Kidney (tissue), 14 donors: Measurements from ENCODE around the gene IL11. TPM values are rescaled to one million over a fixed set of nuclear protein-coding genes. Genes with fewer than 3 reads are reported as not detected.
A peak's percentile ranks its signal among the peaks of the same experiment; 100 is the strongest.
"Not testable (repeated sequence)": the region's sequence is repeated elsewhere in the genome, so short reads cannot be mapped to it uniquely, and the experiment has no call there.

Experiments used
- DNase-seq, 5 donors: peaks; one replicate each; pipeline ENCODE4 v3.0.0-alpha.2; 2013 to 2020
- FAIRE-seq: peaks from 2 replicates; lab custom pipeline; 2012; peaks lifted over from hg19 to GRCh38; lab: Jason Lieb, UNC
- H3K27ac ChIP-seq, 2 donors: one replicate each; pipeline ENCODE4 v1.7.0; 2013; ENCODE audit warnings: low read depth in 2 of 2, low read length in 2 of 2, inconsistent platforms in 1 of 2
- H3K27me3 ChIP-seq: one replicate; pipeline ENCODE4 v1.7.1; 2013; ENCODE audit warnings: low read length, inconsistent platforms; ENCODE audit not compliant: control insufficient read depth, insufficient read depth
- H3K36me3 ChIP-seq, 3 donors: one replicate each; pipeline versions ENCODE4 v1.7.0 to v1.7.1; 2013; ENCODE audit warnings: low read length in 3 of 3, control low read depth in 1 of 3, inconsistent platforms in 1 of 3; ENCODE audit not compliant: insufficient read depth in 3 of 3, control insufficient read depth in 2 of 3
- H3K4me1 ChIP-seq, 3 donors: one replicate each; pipeline versions ENCODE4 v1.7.0 to v1.7.1; 2013; ENCODE audit warnings: low read length in 3 of 3, inconsistent platforms in 1 of 3, low read depth in 1 of 3; ENCODE audit not compliant: control insufficient read depth in 2 of 3, insufficient read depth in 2 of 3
- H3K4me3 ChIP-seq, 3 donors: one replicate each; pipeline versions ENCODE4 v1.7.0 to v1.8.1; 2013; ENCODE audit warnings: low read length in 3 of 3, control low read depth in 1 of 3, inconsistent platforms in 1 of 3
- H3K9ac ChIP-seq, 3 donors: one replicate each; pipeline versions ENCODE4 v1.7.0 to v1.7.1; 2013; ENCODE audit warnings: low read length in 3 of 3, control low read depth in 1 of 3, inconsistent platforms in 1 of 3
- H3K9me3 ChIP-seq, 3 donors: one replicate each; pipeline versions ENCODE4 v1.7.0 to v1.7.1; 2013; ENCODE audit warnings: low read length in 3 of 3, control low read depth in 1 of 3, inconsistent platforms in 1 of 3; ENCODE audit not compliant: control insufficient read depth in 2 of 3, insufficient read depth in 1 of 3
- CTCF ChIP-seq: IDR thresholded peaks from 3 replicates; pipeline ENCODE4 v1.5.1; 2012; ENCODE audit warnings: mild to moderate bottlenecking, moderate library complexity, borderline replicate concordance; ENCODE audit not compliant: insufficient read depth; ENCODE audit errors: extremely low read depth
- intact Hi-C: fragments of 100-400 bp; cut with DNase I; formaldehyde crosslinking; loops from one replicate; pipeline ENCODE4 v1.11.1; 2022
- polyA plus RNA-seq: library from polyadenylated mRNA; stranded (reverse); fragments of 350-450 nt; fragmentation: Illumina TruSeq; extraction: RNeasy Lipid Tissue Mini Kit (QIAGEN cat#74804); gene quantifications from one replicate; pipeline ENCODE4 v1.2.3, GENCODE V29; 2014; ENCODE audit warnings: low read depth, low replicate concordance; ENCODE audit not compliant: insufficient read depth
- total RNA-seq: library from RNA; stranded (reverse); fragmentation: NEBNext Ultra II Directional; extraction: Animal tissue kit (Norgen Biotek cat#: 25700); gene quantifications from one replicate; pipeline ENCODE4 v1.2.1, GENCODE V29; 2021
- donor health status: control.
- donor health status: control.
- donor health status: control.
- donor health status: control.
- donor health status: control.
- donor health status: DM: yes; HTN: yes; CAD: no.
- donor health status: Normal renal cell carcinoma (clear cell type).

Gene IL11
- total and polyA plus RNA-seq, 2 donors from 2014 or later, result 0.37 to 0.47 TPM

- no peak for FAIRE-seq
- DNase-seq, result peak in 2 of 5 donors; percentile 64 to 79
These were observed 36.4 kb downstream of the IL11 start for GRCh38 chr19:55333870-55334269.

GRCh38 chr19:55329791-55330190 is 40.5 kb downstream of the IL11 start:
- H3K9me3 ChIP-seq, H3K36me3 ChIP-seq, intact Hi-C loops, H3K27me3 ChIP-seq, DNase-seq, H3K9ac ChIP-seq, FAIRE-seq, H3K27ac ChIP-seq, H3K4me1 ChIP-seq, H3K4me3 ChIP-seq: not testable (repeated sequence)

More at GRCh38 chr19:55333870-55334269, 36.4 kb downstream of the IL11 start:
- Histone ChIP-seq H3K9me3 (no peaks in the 10 kb centered on the region), H3K4me1 (peaks cover 0 to 4% (median 0%) of the 10 kb centered on the region in 3 donors), H3K4me3 (peak overlapping the region in 2 of 3 donors; percentile 60 to 70), H3K9ac (peak overlapping the region in 1 of 3 donors; percentile 41), H3K27me3 (no peaks in the 10 kb centered on the region), H3K27ac (peak overlapping the region; percentile 45 to 76), H3K36me3 (no peaks in the 10 kb centered on the region)
- intact Hi-C loops, result no loop called here
- TF ChIP-seq CTCF, result no peak

GRCh38 chr19:55328774-55329318 is 41.4 kb downstream of the IL11 start:
- H3K9me3 ChIP-seq, intact Hi-C loops, DNase-seq, H3K36me3 ChIP-seq, H3K4me1 ChIP-seq, H3K27me3 ChIP-seq, H3K27ac ChIP-seq, H3K4me3 ChIP-seq, H3K9ac ChIP-seq, FAIRE-seq: not testable (repeated sequence)

GRCh38 chr19:55325172-55325571 is 45.1 kb downstream of the IL11 start, which contains the start of gene TMEM150B:
TSS of gene TMEM150B (minus strand) at chr19:55325341. CDS start at chr19:55321036, 4,305 bp downstream.
- no peak within 1 kb of the TSS for H3K27ac ChIP-seq
- H3K36me3 ChIP-seq, result no peaks in the 10 kb centered on the region
- TF ChIP-seq CTCF, result no peak
- no peak within 1 kb of the TSS for H3K9ac ChIP-seq
- H3K27me3 ChIP-seq, result no peaks in the 10 kb centered on the region
- intact Hi-C loops, result no loop called here
- no peaks in the 10 kb centered on the region for H3K4me1 ChIP-seq
- no peak for FAIRE-seq
- H3K4me3 ChIP-seq, result no peak within 1 kb of the TSS
- no peak for DNase-seq
- no peaks in the 10 kb centered on the region for H3K9me3 ChIP-seq
